GM04504 (cell line): ENCODE data around the gene TTC38.
"Not testable (repeated sequence)": the region's sequence is repeated elsewhere in the genome, so short reads cannot be mapped to it uniquely, and the experiment has no call there.

Experiments
- DNase-seq: peaks from one replicate; pipeline ENCODE4 v3.0.0-alpha.2; 2012; ENCODE audit warnings: low read depth

Gene TTC38

DNA sequence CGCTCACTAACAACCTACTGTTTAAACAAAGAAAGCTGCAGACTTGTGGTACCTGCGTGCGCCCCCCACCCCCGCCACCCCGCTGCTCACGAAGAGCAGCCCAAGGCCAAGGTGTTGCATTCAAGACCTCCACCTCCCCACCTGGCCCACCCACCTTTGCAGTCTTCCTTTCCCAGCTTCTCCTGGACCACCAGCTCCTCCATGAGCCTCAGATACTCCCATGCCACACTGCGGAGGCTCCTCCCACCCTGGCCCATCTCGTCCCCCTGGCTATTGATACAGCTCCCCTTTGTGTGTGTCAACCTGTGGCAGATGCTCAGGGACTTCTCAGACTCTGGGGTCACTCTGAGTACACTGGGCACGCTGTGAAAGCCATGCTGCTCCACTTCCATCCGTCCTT lies 21.6 kb upstream of the TTC38 start:
- DNase-seq = no peak

DNA sequence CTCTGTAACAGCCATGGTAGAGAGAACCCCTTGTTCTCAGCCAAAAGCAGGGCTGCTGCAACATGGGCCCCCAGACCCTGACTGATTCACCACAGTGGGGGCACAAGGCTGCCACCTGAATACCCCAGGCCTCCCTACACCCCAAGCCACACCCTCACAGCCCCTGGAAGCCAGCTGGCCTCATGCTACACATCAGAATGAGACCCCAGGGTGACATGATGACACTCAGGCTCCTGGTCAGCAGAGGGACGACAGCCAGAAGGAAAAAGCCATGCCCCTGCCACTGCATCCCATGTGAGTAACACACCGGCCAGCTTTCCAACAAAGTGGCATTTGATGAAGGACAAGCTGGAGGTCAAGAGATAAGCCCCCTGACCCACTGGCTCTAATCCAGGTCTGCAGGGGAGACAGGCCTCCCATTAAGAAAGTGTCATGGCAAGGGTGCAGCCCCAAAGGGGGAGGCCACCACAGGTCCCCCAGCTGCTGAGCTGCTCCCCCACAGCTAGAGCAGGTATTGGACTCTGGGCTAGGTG lies 20.3 kb upstream of the TTC38 start:
- DNase-seq = no peak

DNA sequence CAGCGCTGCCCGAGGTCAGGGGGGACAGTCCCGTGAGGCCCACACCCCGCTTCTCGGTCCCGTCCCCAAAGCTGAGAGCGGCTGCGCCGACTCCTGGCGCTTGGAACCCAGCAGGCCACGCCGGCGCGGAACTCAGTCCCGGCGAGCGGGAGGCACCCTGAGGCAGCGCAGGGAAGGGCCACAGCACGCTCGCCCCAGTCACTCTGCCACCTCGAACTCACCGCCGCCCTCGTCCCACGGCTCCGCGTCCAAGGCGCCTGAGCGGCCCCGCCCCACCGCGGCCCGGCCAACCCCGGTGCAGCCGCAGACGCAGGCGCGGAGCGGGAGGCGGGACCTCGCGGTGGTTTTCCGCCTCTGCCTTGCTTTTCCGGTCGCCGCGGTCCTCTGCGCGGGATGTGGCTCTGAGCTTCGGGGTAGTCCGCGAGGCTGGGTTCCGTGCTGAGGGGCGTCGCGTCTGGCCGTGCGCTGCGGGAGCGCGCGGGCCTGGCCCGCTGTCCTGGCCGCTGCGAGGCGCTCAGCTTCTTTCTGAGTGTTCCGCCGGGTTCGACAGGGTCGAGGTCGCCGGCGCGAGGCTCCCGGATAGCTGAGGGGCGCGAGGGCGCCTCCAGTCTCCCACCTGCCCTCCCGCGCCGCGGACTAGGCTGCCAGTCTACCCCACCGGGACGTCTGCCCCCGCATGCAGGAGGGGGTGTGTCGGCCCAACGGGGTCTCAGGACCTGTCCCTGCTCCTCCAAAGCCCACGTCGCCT lies 17.6 kb upstream of the TTC38 start, which contains the start of gene CDPF1:
Gene CDPF1 (minus strand): TSS at position 259 of the 748 bp plus-strand sequence. CDS start 2,009 bp downstream, outside the sequence.
- peak; percentile 72 for DNase-seq

- DNase-seq = no peak
These were observed 17.1 kb upstream of the TTC38 start for GRCh38 chr22:46250783-46251125.

DNA sequence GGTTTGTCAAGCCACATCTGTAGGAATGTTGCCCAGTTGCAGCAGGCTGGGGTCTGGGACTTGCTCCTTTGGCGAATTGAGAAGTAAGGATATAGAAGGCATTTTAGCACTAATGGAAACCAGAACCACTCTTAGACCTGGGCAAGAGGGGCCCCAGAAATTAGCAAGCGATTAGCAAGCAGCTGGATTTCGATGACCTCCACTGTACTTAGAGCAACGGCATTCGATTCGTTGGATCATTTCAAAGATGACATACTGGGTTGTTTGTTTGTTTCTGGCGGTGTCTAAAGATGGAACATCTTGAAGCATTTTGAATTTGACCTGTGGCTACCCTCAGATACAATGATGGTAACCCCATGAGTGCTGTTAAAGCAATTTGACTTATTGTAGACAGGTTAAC lies 16.5 kb upstream of the TTC38 start:
- DNase-seq = no peak

- DNase-seq = no peak
These were observed 15.9 kb upstream of the TTC38 start for GRCh38 chr22:46251816-46252380.

GRCh38 chr22:46256358-46256958 lies 11.3 kb upstream of the TTC38 start:
- DNase-seq = no peak

DNA sequence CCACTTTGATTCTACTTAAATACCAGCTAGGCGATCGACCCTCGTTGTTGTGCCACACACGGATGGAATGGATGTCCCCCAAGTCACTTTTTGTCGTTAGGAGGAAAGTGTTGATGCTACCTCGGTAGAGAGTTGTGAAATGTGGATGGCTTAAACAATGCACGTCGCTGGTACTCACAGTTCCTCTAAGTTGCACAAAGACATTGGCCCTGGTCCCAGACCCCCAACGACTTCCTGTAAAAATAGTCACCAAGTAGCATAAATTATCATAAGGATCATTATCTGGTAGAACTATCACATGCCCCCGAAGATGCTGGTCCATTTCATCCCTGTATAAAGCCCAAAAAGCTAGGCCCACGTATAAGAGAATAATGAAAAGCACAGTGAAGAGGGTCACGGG lies 8.4 kb upstream of the TTC38 start:
- no peak for DNase-seq

- DNase-seq = no peak
These were observed 7.8 kb upstream of the TTC38 start for GRCh38 chr22:46260038-46260437.

DNA sequence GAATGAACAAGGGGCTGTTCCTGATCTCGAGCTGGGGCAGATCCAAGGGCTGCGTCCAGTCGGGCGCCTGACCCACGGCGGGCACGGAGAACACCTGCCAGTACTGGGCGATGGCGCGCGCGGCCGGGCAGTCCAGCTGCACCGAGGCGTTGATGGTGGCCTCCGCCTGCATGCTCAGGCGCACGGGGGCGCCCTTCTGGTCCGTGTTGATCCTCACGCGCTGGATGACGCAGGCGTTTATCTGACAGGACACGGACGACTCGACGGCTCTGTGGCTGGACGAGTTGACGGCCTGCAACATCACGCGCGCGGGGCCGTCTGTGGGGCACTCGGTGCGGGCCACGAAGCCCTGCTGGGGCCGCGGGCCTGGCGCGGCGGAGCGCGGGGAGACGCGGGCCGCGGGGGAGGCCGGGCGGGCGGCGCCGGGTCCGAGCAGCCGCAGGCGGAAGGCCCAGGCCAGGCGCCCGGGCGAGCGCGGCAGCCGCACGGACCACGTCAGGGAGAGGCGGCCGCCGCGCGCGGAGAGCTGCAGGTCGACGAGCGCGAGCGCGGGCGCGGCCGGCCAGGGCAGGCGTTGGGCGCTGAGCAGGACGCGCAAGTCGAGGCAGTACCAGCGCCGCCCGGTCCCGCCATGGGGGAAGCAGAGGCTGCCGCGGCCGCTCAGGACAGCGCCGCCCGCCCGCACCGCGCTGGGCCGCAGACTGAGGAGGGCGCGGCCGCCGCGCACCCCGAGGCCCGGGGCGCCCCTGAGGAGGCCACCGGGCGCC lies 5.2 kb upstream of the TTC38 start:
- DNase-seq = no peak

DNA sequence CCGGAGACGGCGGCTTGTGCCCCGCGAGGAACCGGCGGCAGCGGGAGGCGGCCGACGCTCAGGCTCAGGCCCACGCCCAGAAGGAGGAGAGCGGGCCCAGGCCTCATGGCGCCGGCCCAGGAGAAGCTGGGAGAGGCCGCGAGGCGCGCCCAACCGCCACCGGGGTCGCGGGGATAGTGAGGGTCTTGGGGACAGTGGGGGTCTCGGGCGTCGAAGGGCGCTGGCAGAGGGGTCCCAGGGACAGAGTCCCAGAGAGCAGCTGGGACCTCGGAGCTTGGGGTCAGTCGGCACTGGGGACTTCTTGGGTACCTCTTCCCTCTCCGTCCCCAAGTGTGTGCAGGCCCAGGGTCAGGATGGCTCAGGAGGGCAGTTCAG lies 4.6 kb upstream of the TTC38 start, which contains the start of gene PKDREJ:
Gene PKDREJ (minus strand): TSS at position 128 of the 375 bp plus-strand sequence. CDS start 21 bp downstream, at position 107.
- no peak for DNase-seq

DNA sequence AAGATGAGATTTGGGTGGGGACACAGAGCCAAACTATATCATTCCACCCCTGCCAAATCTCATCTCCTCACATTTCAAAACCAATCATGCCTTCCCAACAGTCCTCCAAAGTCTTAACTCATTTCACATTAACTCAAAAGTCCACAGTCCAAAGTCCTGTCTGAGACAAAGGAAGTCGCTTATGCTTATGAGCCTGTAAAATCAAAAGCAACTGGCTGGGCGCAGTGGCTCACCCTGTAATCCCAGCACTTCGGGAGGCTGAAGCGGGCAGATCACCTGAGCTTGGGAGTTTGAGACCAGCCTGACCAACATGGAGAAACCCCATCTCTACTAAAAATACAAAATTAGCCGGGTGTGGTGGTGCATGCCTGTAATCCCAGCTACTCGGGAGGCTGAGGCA lies 3.3 kb upstream of the TTC38 start:
- not testable (repeated sequence) for DNase-seq

DNA sequence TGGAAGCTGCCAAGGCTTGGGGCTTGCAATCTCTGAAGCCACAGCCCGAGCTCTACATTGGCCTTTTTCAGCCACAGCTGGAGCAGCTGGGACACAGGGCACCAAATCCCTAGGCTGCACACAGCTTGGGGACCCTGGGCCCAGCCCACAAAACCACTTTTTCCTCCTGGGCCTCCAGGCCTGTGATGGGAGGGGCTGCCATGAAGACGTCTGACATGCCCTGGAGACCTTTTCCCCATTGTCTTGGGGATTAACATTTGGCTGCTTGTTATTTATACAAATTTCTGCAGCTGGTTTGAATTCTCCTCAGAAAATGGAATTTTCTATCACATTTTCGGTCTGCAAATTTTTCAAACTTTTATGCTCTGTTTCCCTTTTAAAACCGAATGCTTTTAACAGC lies 2.2 kb upstream of the TTC38 start:
- not testable (repeated sequence) for DNase-seq

GRCh38 chr22:46269564-46269963 lies 1.8 kb downstream of the TTC38 start:
- DNase-seq = no peak

DNA sequence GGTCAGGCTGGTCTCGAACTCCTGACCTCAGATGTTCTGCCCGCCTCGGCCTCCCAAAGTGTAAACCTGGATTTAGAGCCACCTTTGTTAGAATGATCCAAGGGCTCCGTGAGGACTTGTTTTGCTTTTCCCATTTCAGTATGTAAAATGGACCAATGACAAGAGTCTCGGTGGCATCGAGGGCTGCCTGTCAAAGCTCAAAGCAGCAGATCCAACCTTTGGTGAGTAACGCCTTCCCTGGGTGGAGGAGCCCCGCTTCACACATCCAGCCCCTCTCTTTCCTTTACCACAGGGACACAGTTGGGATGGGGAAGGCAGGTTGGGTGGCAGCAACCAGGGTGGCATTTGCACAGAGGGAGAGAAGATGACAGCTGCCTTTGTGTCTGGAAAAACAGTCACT lies 4.4 kb downstream of the TTC38 start:
- DNase-seq = no peak

- no peak for DNase-seq
These were observed 5.1 kb downstream of the TTC38 start for GRCh38 chr22:46272762-46273431.

DNA sequence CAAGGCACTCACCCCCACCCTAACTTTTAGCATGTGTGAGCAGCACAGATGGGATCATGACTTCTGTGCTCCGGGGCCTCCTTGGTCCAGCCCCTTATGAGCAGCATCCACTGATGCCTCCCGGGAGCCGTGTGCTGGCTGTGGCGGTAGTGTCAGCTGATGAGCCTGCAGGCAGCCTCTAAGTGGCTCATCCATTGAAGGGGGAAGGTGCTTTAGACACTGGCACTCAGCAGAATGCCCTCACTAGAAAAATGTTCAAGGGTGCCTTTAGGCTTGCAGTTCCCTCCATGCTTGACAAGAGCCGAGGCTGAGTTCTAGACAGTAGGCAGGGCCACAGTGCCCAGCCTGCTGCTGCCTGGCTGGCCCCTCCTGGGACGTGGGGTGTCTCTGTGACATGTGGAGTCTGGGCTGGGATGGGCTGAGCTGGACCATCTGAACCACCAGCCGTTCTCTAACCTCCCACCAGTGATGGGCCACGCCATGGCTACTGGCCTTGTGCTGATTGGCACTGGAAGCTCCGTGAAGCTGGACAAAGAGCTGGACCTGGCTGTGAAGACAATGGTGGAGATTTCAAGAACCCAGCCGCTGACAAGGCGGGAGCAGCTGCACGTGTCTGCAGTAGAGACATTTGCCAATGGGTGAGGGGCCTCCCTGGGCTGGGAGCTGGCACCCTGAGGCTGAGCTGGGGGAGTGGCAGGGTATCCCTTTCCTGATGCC lies 5.8 kb downstream of the TTC38 start:
- DNase-seq = no peak

- no peak for DNase-seq
These were observed 6.6 kb downstream of the TTC38 start for GRCh38 chr22:46274381-46274780.

GRCh38 chr22:46275455-46276122 lies 7.8 kb downstream of the TTC38 start:
- no peak for DNase-seq

DNA sequence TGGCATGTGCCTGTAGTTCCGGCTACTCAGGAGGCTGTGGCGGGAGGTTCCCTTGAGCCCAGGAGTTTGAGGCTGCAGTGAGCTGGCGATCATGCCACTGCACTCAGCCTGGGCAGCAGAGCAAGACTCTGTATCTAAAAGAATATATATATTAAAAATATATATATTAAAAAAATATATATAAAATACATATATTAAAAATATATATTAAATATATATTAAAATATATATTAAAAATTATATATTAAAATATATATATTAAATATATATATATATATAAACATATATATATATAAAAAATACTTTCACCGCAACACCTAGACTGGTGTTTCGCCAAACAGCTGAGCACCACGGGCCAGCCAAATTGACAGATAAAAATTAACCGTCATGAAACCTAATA lies 8.8 kb downstream of the TTC38 start:
- no peak for DNase-seq
